PFSK-1 (cell line): ENCODE measurements around the gene TRAM2.

ENCODE experiments used
- FOXP2 ChIP-seq: optimal IDR thresholded peaks from 2 replicates; pipeline ENCODE3; 2011; ENCODE audit warnings: borderline replicate concordance, control low read depth, inconsistent platforms; ENCODE audit not compliant: insufficient read depth; ENCODE audit errors: extremely low read length, extremely low read depth
- REST ChIP-seq, 2 experiments: IDR thresholded peaks; 2 replicates each; pipeline versions ENCODE4 v1.6.1 to v1.8.0; 2011 to 2012; ENCODE audit warnings: low read depth in 2 of 2, low read length in 2 of 2, control low read depth in 1 of 2, inconsistent platforms in 1 of 2, mild to moderate bottlenecking in 1 of 2, moderate library complexity in 1 of 2; ENCODE audit not compliant: insufficient read depth in 1 of 2

- no peak for TF ChIP-seq REST (IDR thresholded peaks at IDR 0.05; ENCODE audit: insufficient read depth in 1 of 2, low read depth in 2 of 2, low read length in 2 of 2)
- TF ChIP-seq FOXP2 = no peak
Measured at GRCh38 chr6:52564856-52565255, 12.0 kb downstream of the TRAM2 start.
